ENCODE measurements around the gene RRP8.

RRP8 gene

GRCh38 chr11:6599881-6600390, 3.5 kb downstream of the RRP8 start:
- DNase-seq (ENCODE audit: low spot score): no peak

- no peak for DNase-seq (ENCODE audit: low spot score)
Observed at GRCh38 chr11:6599449-6599848, 4.0 kb downstream of the RRP8 start.

DNA sequence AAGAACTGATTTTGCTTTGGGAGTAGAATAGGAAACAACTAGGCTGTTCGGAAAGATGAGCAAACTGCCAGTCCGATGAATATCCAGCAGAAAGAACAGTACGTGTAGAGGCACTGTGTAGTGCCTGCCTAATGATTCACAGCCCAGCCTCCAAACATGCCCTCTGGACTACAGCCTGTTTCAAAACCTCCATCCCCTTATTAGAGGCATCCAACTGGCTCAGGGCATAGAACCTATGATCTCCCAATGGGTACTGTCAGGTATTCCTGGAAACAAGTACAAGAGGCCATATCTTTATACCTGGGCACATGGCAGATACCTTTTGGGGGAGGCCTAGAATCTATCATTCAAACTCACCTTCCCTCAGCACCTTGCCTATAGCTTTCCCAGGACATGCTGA, 4.9 kb downstream of the RRP8 start:
- DNase-seq (ENCODE audit: low spot score): no peak

DNA sequence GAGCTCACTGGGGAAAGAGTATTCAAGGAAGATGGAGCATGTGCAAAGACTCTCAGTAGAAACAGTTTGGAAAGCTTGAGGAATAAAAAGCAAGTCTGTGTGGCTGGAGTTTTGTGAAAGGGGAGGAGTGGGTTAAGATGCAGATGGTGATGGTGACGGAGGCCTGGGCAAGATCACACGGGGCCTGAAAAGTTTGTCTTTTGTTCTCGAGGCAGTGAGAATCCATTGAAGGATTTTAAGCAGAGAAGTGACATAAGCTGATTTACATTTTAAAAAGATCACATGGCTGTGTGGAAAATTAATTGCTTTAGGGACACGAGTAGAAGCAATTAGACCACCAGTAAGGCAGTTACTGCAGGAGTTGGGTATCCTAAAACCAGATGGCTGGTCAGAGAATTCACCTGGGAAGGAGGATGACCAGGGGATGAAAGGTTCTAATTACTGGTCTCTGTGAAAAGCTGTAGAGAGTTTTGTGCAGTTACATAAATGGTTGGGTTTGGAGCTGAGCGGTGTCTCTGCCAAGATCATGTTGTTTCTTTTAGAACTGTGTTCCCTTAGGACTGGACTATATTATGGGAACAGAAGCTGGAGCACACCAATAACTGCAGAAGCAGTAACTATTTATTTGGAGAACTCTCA, 7.1 kb downstream of the RRP8 start:
- no peak for DNase-seq (ENCODE audit: low spot score)

DNA sequence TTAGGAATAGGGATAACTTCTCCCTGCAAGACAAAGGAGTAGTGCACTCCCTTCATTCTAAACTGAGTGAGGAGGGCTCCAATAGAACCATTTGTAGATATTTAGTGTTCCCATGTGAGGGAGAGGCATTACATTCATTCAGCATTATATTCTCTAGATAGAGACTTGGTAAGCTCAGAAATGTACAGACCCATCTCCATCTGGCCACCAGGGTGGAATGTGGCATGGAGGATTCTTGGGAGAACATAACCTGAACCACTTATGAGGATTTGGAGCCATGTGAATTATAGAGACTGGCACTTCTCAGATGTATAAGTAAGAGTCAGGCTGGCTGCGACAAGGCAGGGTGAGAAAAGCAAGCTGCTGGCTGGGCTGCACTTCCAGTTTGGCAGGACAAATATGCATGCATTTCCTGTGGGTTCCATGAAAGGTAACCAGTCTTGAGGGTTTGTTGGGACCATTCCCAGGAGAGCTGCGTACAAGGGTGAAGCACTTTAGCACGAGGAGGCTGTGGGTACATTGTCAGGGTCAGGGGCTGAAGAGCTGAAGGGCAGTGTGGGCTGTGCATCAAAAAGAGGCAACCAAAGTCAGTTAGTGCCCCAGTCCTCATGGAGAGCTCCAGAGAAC, 9.2 kb downstream of the RRP8 start:
- no peak for DNase-seq (ENCODE audit: low spot score)

- no peak for DNase-seq (ENCODE audit: low spot score)
Observed at GRCh38 chr11:6588018-6588417, 15.4 kb downstream of the RRP8 start.

- no peak for DNase-seq (ENCODE audit: low spot score)
Observed at GRCh38 chr11:6587360-6587953, 16.0 kb downstream of the RRP8 start.

DNA sequence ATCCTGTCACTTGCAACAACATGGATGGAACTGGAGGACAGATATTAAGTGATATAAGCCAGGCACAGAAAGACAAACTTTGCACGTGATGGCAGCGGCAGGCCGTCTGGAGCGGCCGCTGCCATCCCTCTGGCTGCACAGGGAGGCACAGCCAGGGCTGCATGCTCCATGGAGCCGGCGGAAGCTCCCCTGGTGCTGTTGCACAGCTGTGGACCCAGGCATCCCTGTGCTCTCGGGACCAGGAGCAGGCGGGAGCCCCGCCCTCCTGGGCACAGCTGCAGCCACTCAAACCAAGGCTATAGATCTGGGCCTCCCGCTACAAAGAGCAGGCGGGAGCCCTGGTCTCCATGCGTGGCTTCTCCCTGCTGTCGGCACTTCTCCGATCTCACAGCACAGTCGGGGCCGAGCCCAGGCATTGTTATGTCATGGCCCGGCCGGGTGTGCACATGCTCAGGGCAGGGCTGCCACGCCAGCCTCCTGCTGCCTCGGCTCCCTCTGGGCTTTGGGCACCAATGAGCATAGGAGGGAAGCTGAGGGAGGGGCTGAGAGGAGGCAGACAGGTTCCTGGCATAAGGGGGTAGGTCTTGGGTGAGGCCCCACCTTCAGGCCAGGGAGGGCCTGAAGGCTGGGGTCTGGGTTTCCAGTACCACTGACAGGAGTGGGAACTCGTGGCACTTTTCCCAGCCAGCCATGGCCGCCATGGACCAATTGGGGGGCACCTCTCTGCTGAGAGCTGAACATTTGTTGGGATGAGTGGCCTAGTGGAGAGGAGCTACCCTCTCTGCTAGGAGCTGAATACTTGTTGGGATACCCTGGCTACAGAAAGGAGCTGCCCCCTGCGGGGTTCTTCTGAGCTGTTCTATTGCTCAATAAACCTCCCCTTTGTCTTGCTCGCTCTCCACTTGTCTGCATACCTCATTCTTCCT, 16.7 kb downstream of the RRP8 start:
- DNase-seq (ENCODE audit: low spot score): no peak

GRCh38 chr11:6584528-6584927, 18.9 kb downstream of the RRP8 start:
- no peak for DNase-seq (ENCODE audit: low spot score)

- no peak for DNase-seq (ENCODE audit: low spot score)
Observed at GRCh38 chr11:6583584-6583983, 19.8 kb downstream of the RRP8 start.

- no peak for DNase-seq (ENCODE audit: low spot score)
Observed at GRCh38 chr11:6579681-6580080, 23.7 kb downstream of the RRP8 start.

GRCh38 chr11:6578134-6578533, 25.3 kb downstream of the RRP8 start:
- no peak for DNase-seq (ENCODE audit: low spot score)

- DNase-seq (ENCODE audit: low spot score): no peak
Observed at GRCh38 chr11:6576471-6577373, 26.7 kb downstream of the RRP8 start.

DNA sequence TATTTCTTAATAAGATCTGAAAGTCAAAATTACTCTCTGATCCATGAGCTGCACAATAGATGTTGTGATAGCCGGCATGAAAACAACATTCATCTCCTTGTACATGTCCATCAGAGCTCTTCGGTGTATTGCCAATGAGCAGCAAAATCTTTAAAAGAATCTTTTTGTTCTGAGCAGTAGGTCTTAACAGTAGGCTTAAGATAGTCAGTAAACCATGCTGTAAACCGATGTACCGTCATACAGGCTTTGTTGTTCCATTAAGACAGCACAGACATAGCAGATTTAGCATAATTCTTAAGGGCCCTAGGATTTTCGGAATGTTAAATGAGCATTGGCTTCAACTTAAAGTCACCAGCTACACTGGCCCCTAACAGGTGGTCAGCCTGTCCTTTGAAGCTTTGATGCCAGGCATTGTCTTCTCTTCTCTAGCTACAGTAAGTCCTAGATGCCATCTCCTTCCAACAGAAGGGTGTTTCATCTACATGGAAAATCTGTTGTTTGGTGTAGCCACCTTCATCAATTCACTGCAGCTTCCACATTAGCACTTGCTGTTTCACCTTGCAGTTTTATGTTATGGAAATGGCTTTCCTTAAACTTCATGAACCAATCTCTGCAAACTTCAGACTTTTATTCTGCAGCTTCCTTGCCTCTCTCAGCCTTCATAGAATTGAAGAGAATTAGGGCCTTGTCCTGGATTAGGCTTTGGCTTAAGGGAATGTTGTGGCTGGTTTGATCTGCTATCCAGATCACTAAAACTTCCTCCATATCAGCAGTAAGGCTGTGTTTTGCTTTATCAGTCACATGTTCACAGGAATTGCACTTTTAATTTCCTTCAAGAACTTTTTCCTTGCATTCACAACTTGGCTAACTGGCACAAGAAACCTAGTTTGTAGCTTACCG, 28.4 kb downstream of the RRP8 start:
- no peak for DNase-seq (ENCODE audit: low spot score)

GRCh38 chr11:6572215-6572614, 31.2 kb downstream of the RRP8 start:
- no peak for DNase-seq (ENCODE audit: low spot score)

DNA sequence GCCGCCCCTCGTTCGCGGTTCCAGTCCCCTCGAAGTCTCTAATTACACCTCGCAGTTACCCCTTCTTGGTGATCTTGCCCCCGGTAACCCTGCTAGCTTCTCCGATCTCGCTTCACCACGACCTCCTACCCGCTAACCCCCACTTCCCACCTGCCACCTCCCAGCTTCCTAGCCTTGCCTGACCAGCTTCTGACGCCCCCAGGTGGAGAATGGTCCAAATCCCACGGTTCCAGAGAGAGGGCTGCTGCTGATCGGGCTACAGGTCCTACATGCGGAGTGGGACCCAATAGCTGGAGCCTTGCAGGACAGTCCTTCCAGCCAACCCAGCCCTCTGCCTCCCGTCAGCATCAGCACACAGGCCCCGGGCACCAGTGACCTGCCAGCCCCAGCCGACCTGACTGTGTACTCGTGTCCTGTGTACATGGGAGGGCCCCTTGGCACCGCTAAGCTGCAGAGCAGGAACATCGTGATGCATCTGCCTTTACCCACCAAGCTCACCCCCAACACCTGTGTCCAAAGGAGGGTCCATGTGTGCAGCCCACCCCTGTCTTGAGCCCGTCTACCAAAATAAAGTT, 31.9 kb downstream of the RRP8 start:
- no peak for DNase-seq (ENCODE audit: low spot score)

GRCh38 chr11:6570691-6571427, 32.6 kb downstream of the RRP8 start:
- no peak for DNase-seq (ENCODE audit: low spot score)

- DNase-seq (ENCODE audit: low spot score): no peak
Observed at GRCh38 chr11:6569706-6570105, 33.7 kb downstream of the RRP8 start.
